Fibroblast of pulmonary artery (primary cell): ENCODE results near the gene NBEA.

Source experiments
- DNase-seq: peaks from one replicate; pipeline ENCODE4 v3.0.0-alpha.2; 2010; ENCODE audit warnings: low read depth
- H3K4me3 ChIP-seq: replicated peaks from 2 replicates; pipeline ENCODE4 v1.5.1; 2011; ENCODE audit warnings: low read depth, mild to moderate bottlenecking, control low read depth, low read length, moderate library complexity
- CTCF ChIP-seq: IDR thresholded peaks from 2 replicates; pipeline ENCODE4 v1.5.1; 2011; ENCODE audit warnings: mild to moderate bottlenecking, control low read depth, low read length, inconsistent platforms; ENCODE audit errors: missing control alignments

Gene NBEA

DNA sequence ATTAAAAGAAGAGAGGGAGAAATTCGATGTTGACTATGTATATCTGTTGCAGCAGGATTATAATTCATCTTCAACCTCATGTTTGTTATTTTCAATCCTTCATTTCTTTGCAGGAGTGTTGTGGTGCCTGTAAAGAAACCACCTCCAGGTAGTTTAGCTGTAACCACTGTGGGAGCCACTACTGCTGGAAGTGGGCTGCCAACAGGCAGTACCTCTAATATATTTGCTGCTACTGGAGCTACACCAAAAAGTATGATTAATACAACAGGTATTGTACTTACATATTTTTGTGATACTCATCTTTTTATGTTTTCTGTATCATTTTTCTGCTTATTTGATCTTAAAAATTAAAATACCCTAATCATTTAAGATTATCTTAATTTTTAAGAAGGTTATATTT is 266.5 kb downstream of the NBEA start:
- no peak overlapping the region for H3K4me3 ChIP-seq
- DNase-seq: no peak
- no peak for TF ChIP-seq CTCF

- TF ChIP-seq CTCF: peak; percentile 5
- H3K4me3 ChIP-seq: no peak overlapping the region
- DNase-seq: peak; percentile 32
Measured at GRCh38 chr13:35210261-35210660, 268.2 kb downstream of the NBEA start.

DNA sequence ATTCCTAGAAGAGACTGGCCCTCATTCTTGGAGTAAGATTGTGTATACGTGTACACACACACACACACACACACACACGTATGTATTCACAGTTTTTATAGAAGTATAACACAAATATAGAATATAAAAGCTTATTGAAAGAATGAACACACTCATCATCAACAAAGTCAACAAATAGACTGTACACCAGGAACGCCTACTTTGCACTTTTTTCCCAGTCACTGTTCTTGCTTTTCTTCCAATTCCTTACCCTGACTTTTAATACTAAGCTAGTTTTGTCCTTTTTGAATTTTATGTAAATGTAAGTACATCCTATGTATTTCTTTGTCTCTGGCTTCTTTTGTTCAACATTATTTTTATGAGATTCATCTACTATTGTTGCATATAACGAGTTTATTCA is 269.9 kb downstream of the NBEA start:
- no peak overlapping the region for H3K4me3 ChIP-seq
- no peak for DNase-seq
- no peak for TF ChIP-seq CTCF

- DNase-seq: no peak
- TF ChIP-seq CTCF: no peak
- H3K4me3 ChIP-seq: no peak overlapping the region
Measured at GRCh38 chr13:35213911-35214310, 271.8 kb downstream of the NBEA start.

DNA sequence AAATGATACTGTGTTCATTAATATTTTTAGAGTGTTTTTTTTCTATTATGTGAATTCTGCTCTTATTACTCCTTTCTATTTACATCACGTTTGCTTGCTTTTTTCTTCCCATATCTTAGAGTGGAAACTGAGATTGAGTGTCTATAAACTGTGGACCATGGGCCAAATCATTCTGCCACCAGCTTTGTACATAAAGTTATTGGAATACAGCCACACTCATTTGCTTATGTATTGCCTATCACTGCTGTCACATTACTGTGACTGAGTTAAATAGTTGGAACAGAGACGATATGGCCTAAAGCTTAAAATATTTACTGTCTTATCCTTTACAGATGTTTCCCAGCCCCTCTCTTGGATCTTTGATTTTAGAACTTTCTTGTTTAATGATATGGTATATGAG is 274.1 kb downstream of the NBEA start:
- DNase-seq: no peak
- H3K4me3 ChIP-seq: no peak overlapping the region
- TF ChIP-seq CTCF: no peak

DNA sequence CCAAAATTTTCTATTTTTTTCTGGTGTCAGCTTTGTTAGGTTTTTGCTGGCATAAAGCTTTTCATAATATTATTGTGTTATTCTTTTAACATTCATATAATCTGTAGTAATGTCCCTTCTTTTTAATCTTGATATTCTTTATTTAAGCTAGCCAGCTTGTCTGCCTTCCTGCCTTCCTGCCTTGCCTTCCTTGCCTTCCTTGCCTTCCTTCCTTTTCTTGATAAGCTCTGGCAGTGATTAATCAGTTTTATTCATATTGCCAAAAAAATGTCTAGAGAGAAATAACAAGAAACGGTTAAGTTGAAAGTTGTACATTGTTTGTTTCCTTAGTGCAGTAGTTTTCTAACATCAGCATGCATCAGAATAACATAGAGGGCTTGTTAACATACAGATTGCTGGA is 277.0 kb downstream of the NBEA start:
- DNase-seq: peak; percentile 41
- no peak for TF ChIP-seq CTCF
- H3K4me3 ChIP-seq: no peak overlapping the region

- DNase-seq: no peak
- H3K4me3 ChIP-seq: no peak overlapping the region
- TF ChIP-seq CTCF: no peak
Measured at GRCh38 chr13:35225159-35225558, 283.1 kb downstream of the NBEA start.
